Left lung (tissue), 10 donors: ENCODE data around the gene RBPMS2. TPM values are rescaled to one million over a fixed set of nuclear protein-coding genes. Genes with fewer than 3 reads are reported as not detected.

ENCODE experiments used
- ATAC-seq: fragments of 200-7000 bp; cut with Tn5 transposase; one replicate; pipeline ENCODE4 v1.9.1; 2020; ENCODE audit warnings: moderate library complexity
- DNase-seq, 4 donors: peaks; one replicate each; pipeline ENCODE4 v3.0.0-alpha.2; 2013 to 2020
- H3K27ac ChIP-seq, 2 donors: fragments of 200-600 bp; sonication (generic) in 1 of 2; one replicate each; pipeline versions ENCODE4 v1.5.0 to v1.8.0; 2020 to 2021
- H3K27me3 ChIP-seq, 2 donors: fragments of 200-600 bp; sonication (generic) in 1 of 2; one replicate each; pipeline versions ENCODE4 v1.5.0 to v1.8.0; 2020 to 2021
- H3K36me3 ChIP-seq, 2 donors: fragments of 200-600 bp; sonication (generic) in 1 of 2; one replicate each; pipeline versions ENCODE4 v1.5.0 to v1.8.0; 2020 to 2021
- H3K4me1 ChIP-seq, 2 donors: fragments of 200-600 bp; one replicate each; pipeline ENCODE4 v1.8.0; 2021
- H3K4me3 ChIP-seq, 2 donors: fragments of 200-600 bp; sonication (generic) in 1 of 2; one replicate each; pipeline versions ENCODE4 v1.5.0 to v1.8.0; 2020 to 2021; ENCODE audit warnings: mild to moderate bottlenecking in 1 of 2
- H3K9me3 ChIP-seq, 2 donors: fragments of 200-600 bp; sonication (generic) in 1 of 2; one replicate each; pipeline versions ENCODE4 v1.5.0 to v1.8.0; 2020 to 2021
- CTCF ChIP-seq, 2 donors: fragments of 200-600 bp; sonication (generic) in 1 of 2; IDR thresholded peaks; one replicate each; pipeline versions ENCODE4 v1.5.0 to v1.8.0; 2021; ENCODE audit warnings: antibody characterized with exemption in 2 of 2
- intact Hi-C, 2 donors: fragments of 100-400 bp; cut with DNase I; formaldehyde crosslinking; loops; one replicate each; pipeline versions ENCODE4 v1.11.2 to v1.14.2; 2022
- polyA plus RNA-seq, 6 donors: library from polyadenylated mRNA; unstranded; fragments of 120-200 nt; gene quantifications; one replicate each; pipeline ENCODE4 v1.2.1, GENCODE V29; 2013; ENCODE audit not compliant: insufficient read length in 6 of 6
- total RNA-seq, 2 donors: library from RNA; stranded (reverse); fragmentation: NEBNext Ultra II Directional; extraction: Animal tissue kit (Norgen Biotek cat#: 25700); gene quantifications; one replicate each; pipeline ENCODE4 v1.2.1, GENCODE V29; 2021
- donor health status: DM: no; HTN: yes; CAD: no.
- donor health status: DM: no; HTN: no; CAD: no.

RBPMS2 gene
- total and polyA plus RNA-seq, 8 donors: 3.7 to 12.7 (median 6.8) TPM

- Histone ChIP-seq H3K9me3 (no peaks in the 10 kb centered on the region), H3K27ac (no peak overlapping the region), H3K4me1 (no peaks in the 10 kb centered on the region), H3K4me3 (no peak overlapping the region), H3K27me3 (peaks cover 0 to 9% of the 10 kb centered on the region in 2 donors), H3K36me3 (no peaks in the 10 kb centered on the region)
- DNase-seq: no peak
- intact Hi-C loops: no loop called here
- ATAC-seq: no peak
- no peak for TF ChIP-seq CTCF (IDR thresholded peaks at IDR 0.05)
These were observed 32.4 kb upstream of the RBPMS2 start for GRCh38 chr15:64807751-64808222.

- TF ChIP-seq CTCF (IDR thresholded peaks at IDR 0.05): no peak
- H3K27me3 ChIP-seq: peaks cover 0 to 9% of the 10 kb centered on the region in 2 donors
- H3K36me3 ChIP-seq: no peaks in the 10 kb centered on the region
- H3K4me3 ChIP-seq: no peak overlapping the region
- intact Hi-C loops: no loop called here
- ATAC-seq (no peak), DNase-seq (no peak)
- no peak overlapping the region for H3K27ac ChIP-seq
- H3K9me3 ChIP-seq: no peaks in the 10 kb centered on the region
- no peaks in the 10 kb centered on the region for H3K4me1 ChIP-seq
These were observed 31.8 kb upstream of the RBPMS2 start for GRCh38 chr15:64807051-64807749.

- DNase-seq (no peak), ATAC-seq (no peak)
- no peak overlapping the region for H3K27ac ChIP-seq
- peaks cover 0 to 9% of the 10 kb centered on the region in 2 donors for H3K27me3 ChIP-seq
- H3K9me3 ChIP-seq: no peaks in the 10 kb centered on the region
- no peak overlapping the region for H3K4me3 ChIP-seq
- intact Hi-C loops: no loop called here
- no peaks in the 10 kb centered on the region for H3K4me1 ChIP-seq
- H3K36me3 ChIP-seq: no peaks in the 10 kb centered on the region
- TF ChIP-seq CTCF (IDR thresholded peaks at IDR 0.05): no peak
These were observed 31.1 kb upstream of the RBPMS2 start for GRCh38 chr15:64806509-64806908.

- no peaks in the 10 kb centered on the region for H3K9me3 ChIP-seq
- H3K4me3 ChIP-seq: no peak overlapping the region
- DNase-seq (no peak), ATAC-seq (no peak)
- intact Hi-C loops: no loop called here
- H3K27ac ChIP-seq: no peak overlapping the region
- peaks cover 0 to 9% of the 10 kb centered on the region in 2 donors for H3K27me3 ChIP-seq
- TF ChIP-seq CTCF (IDR thresholded peaks at IDR 0.05): no peak
- H3K36me3 ChIP-seq: no peaks in the 10 kb centered on the region
- H3K4me1 ChIP-seq: no peaks in the 10 kb centered on the region
These were observed 29.2 kb upstream of the RBPMS2 start for GRCh38 chr15:64804619-64805018.

GRCh38 chr15:64803526-64803925 is 28.1 kb upstream of the RBPMS2 start:
- TF ChIP-seq CTCF (IDR thresholded peaks at IDR 0.05): no peak
- intact Hi-C loops: no loop called here
- no peak for DNase-seq
- ATAC-seq: no peak
- no peak overlapping the region for H3K4me3 ChIP-seq
- H3K27ac ChIP-seq: no peak overlapping the region
- no peaks in the 10 kb centered on the region for H3K36me3 ChIP-seq
- no peaks in the 10 kb centered on the region for H3K4me1 ChIP-seq
- peaks cover 0 to 2% of the 10 kb centered on the region in 2 donors for H3K27me3 ChIP-seq
- no peaks in the 10 kb centered on the region for H3K9me3 ChIP-seq
